ENCODE results near the gene CRB2.
A peak's percentile ranks its signal among the peaks of the same experiment; 100 is the strongest.

Gene CRB2

GRCh38 chr9:123346826-123347225 lies 9.2 kb upstream of the CRB2 start:
- no peak for DNase-seq (ENCODE audit: low read depth in 2 of 3, low spot score in 2 of 3)

DNA sequence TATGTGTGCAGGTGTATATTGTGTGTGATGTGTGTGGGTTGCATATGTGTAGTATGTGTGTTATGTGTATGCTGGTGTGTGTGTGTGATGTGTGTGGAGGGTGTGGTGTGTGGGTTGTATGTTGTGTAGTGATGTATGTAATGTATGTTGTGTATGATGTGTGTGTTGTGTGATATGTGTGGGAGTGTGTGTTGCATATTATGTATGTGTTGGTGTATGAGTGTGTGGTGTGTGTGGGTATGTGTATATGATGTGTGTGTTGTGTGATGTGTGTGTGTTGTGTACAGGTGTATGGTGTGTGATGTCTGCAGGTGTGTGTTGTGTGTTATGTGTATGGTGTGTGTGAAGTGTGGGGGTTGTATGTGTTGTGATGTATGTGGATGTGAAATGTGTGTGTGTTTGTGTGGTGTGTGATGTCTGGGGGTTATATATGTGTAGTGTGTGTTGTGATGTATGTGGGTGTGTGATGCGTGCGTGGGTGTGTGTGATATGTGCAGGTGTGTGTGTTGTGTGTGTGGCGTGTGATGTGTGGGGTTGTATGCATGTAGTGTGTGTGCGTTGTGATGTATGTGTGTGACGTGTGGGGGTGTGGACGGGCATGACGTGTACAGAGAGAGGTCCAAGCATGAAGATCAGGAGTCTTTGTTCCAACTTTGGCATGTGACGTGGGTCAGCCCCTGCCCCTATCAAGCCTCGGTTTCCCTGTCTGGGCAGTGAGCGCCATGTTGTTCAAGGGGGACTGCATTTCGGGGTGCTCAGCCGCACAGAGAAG lies 8.5 kb upstream of the CRB2 start:
- DNase-seq (ENCODE audit: low read depth in 2 of 3, low spot score in 2 of 3): no peak

GRCh38 chr9:123348317-123348992 lies 7.5 kb upstream of the CRB2 start:
- DNase-seq (ENCODE audit: low read depth in 2 of 3, low spot score in 2 of 3): no peak

GRCh38 chr9:123349033-123349432 lies 7.0 kb upstream of the CRB2 start:
- no peak for DNase-seq (ENCODE audit: low read depth in 2 of 3, low spot score in 2 of 3)

DNA sequence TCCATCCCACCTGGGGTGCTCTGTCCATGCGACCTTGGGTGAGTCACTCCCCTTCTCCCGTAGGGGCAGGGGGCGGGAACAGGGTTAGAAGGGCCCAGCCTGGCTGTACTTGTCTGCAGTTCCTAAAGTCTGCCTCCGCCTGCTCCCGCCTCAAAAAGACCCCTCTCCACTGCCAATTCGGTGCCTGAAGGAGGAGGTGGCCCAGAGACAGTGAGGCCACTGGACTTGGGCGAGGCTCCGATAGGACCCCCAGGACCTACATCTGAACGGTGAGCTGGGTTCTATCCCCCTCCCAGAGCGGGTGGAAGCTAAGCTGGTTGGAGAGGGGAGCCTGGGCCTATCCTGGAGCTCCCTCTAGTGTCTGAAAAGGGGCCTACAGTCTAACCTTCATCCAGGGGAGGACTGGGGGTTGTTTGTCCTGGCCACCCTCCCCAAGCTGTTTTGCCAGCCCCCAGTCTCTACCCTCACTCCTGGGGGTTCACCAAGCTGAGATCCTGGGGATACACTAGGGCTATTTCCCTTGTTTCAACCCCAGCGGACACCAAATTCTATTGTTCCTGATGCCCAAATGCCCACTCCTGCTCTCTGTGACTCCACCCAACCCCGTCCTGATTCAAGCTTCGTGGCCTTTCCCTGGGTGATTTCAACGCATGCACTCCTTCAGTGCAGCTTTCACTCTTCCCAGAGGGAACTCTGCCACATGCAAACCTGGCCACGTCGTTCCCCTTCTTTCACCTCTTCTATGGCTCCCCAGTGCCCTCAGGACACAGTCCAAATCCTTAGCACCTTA lies 6.1 kb upstream of the CRB2 start:
- DNase-seq (ENCODE audit: low read depth in 2 of 3, low spot score in 2 of 3): peak; percentile 16 to 72 (median 57)

DNA sequence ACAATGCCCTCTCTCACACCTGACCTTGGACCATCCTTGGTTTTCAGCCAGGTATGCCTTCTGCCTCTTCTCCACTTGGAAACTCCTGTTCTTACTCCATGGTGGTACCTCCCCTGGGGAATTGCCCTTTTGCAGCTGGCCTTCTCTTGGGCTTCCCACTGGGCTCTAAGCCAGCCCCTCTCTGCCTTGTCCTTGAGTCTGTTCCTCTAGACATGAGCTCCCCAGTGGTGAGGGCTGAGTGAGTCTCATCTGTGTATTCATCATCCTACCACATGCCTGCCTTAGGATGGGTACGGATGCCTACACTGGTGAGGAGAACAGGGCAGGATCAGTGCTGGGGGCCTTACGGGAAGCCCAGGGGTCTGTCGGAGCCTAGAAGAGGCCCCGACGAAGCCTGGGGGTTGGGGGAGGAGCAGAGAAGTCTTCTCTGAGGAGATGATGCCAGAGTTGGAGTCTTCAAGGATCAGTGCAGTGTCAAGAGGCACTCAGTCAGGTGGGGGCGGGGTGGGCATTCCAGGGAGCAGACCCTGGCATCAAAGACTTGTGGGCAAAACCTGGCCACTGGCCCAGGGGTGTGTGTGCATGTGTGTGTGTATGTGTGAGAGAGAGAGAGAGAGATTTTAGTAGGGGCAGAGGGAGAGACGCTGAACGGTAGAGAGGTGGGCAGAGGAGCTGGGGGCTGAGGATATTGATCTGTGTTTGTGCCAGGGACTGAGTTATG lies 5.2 kb upstream of the CRB2 start:
- no peak for DNase-seq (ENCODE audit: low read depth in 2 of 3, low spot score in 2 of 3)

DNA sequence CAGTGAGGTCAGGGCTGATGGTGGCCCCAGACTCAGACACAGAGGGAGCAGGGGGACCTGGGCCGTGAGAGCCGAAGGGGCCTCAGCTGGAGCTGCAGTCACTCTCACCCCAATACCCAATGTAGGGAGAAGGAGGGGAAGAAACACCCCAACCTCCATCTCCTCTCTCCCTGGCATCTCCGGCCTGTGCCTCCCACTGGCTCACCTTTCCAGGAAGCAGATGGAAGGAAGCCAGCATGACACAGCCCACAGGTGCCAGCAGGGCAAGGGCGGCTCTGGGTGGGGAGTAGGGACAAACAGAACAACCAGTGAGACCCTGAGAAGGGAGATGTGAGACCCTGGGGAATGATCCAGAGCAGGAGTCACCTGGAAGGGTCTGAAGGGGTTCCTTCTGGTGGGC lies 3.0 kb upstream of the CRB2 start:
- DNase-seq (ENCODE audit: low read depth in 2 of 3, low spot score in 2 of 3): no peak

DNA sequence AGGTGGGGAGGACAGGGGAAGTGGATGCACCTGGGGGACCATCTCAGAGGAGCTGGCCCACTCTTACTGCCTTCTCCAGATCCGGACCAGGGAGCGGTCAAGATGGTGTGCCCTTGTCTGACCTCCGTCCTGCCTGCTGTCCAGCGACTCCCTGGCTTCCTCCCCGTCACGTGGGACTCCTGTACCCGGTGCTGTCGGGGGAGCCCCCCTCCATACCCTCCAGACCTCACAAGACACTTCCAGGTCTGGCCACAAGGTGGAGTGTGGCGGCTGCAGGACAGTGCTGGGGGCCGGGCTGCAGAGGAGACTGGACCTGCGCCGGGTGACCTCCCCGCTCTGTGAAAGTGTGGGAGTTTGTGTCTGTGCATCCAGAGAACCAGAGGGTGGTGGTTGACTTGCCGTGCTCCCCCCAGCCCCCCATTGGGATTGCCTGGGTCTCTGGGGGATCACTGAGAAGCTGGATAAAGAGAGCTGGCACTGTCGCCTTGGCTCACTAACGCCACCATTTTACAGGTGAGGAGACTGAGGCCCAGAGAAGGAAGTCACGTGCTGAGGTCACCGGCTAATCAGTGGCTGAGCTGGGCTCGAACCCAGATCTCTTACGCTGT lies 1.9 kb upstream of the CRB2 start:
- DNase-seq (ENCODE audit: low read depth in 2 of 3, low spot score in 2 of 3): peak; percentile 37 to 47 (median 44)

GRCh38 chr9:123354806-123355508 lies 1.0 kb upstream of the CRB2 start:
- no peak for DNase-seq (ENCODE audit: low read depth in 2 of 3, low spot score in 2 of 3)

DNA sequence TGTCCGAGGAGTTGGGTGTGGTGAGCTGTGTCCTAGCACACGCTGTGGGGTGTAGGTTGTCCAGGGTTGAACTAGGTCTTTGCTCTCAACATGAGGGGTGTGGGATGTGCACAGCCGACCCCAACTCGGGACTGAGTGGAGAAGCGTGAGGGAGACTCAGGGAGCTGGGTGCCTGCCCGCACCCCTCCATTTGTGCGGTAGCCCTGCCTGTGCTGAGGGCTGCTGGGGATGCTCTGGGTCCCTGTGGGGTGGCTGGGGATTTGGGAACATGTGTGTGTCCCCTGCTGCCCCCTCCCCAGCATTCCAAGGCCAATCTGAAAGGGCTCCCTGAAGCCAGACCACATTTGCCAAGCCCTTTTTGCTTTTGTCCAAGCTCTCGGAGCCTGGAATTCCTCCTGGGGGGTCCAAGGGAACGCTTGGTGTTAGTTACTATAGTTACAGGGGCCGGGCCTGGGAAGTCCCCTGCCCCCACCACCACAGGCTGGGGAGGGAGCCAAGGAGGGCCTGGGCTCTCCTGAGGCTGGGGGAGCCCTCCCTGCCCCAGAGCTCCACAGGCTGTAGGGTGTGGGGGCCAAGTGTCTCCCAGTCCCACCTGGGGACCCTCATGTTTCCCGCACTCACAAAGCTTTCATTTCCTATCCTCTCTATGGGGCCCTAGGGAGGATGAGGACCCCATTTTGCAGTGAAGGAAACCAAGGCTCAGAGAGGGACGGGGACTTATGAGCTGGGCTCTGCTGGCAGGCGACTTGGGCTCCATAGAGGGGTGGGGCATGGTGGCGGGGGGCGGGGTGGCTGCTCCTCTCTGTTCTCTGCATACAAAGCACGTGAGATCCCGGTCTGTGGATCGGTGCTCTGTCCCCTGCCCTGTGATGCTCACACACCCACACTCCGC lies 1.1 kb downstream of the CRB2 start:
- no peak for DNase-seq (ENCODE audit: low read depth in 2 of 3, low spot score in 2 of 3)

GRCh38 chr9:123357743-123358059 lies 1.7 kb downstream of the CRB2 start:
- DNase-seq (ENCODE audit: low read depth in 2 of 3, low spot score in 2 of 3): no peak

GRCh38 chr9:123358181-123358905 lies 2.3 kb downstream of the CRB2 start:
- DNase-seq (ENCODE audit: low read depth in 2 of 3, low spot score in 2 of 3): no peak

GRCh38 chr9:123359106-123359505 lies 3.1 kb downstream of the CRB2 start:
- DNase-seq (ENCODE audit: low read depth in 2 of 3, low spot score in 2 of 3): no peak

DNA sequence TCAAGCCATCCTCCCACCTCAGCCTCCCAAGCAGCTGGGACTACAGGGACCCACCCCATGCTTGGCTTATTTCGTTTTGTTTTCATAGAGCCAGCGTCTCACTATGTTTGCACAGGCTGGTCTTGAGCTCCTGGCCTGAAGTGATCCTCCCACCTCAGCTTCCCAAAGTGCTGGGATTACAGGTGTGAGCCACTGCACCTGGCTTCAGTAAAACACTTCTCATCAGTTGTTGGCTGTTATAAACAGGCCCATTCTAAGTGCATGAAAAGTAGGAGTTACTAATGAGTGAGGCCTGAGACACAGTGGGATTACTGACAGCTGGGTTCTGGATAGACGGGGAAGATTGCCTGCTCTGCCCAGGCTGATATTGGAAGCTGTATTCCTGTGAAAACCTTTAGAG lies 3.5 kb downstream of the CRB2 start:
- no peak for DNase-seq (ENCODE audit: low read depth in 2 of 3, low spot score in 2 of 3)

- DNase-seq (ENCODE audit: low read depth in 2 of 3, low spot score in 2 of 3): peak in 1 of 3 experiments; percentile 31
Measured at GRCh38 chr9:123360161-123361085, 4.4 kb downstream of the CRB2 start.

DNA sequence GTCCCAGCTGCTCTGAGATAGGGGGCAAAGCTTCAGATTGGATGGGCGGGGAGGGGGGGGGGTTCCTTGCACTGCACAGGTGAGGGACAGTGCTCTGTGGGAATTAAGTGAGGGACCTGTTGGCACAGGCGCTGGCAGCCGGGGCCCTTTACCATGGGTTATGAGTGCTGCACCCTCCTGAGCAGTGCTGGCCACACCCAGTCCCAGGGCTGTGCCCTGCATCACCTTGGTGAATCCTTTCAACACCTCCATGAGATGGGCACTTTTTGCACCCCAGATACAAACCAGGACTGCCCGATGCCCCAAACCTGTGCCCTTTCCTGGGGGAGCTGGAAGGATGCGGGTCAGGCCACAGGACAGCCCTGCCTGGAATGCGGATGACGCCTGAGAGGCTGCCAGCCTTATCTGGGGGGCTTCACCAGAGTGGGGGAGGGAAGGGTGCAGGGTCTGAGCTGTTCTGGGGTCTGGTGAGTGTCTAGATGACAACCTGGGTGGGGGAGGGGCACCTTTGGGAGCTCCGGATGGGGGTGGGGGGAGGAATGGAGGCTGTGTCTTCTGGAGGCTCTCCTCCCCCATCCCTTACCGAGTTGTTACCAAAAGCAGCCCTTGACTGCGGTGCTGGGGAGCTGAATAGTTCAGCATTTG lies 5.2 kb downstream of the CRB2 start:
- DNase-seq (ENCODE audit: low read depth in 2 of 3, low spot score in 2 of 3): no peak

All from activated CD8-positive, alpha-beta memory T cell treated with anti-CD3 and anti-CD28 coated beads for 48 hours (primary cell).